Esophagus muscularis mucosa (tissue), 4 donors: ENCODE data around the gene RYR1. TPM values are rescaled to one million over a fixed set of nuclear protein-coding genes. Genes with fewer than 3 reads are reported as not detected.

Source experiments
- DNase-seq: peaks from one replicate; pipeline ENCODE4 v3.0.0-alpha.2; 2017; ENCODE audit errors: extremely low spot score
- H3K27ac ChIP-seq, 4 donors: fragments of 200-600 bp; sonication (generic); replicated peaks in 1 of 4; 1 replicate in 3 of 4; 2 replicates in 1 of 4; pipeline ENCODE4 v1.5.1; 2016 to 2019; ENCODE audit warnings: mild to moderate bottlenecking in 1 of 4
- H3K27me3 ChIP-seq, 4 donors: fragments of 200-600 bp; sonication (generic); one replicate each; pipeline versions ENCODE4 v1.5.1 to v1.6.0; 2016 to 2019
- H3K36me3 ChIP-seq, 4 donors: fragments of 200-600 bp; sonication (generic); one replicate each; pipeline ENCODE4 v1.5.1; 2016 to 2019
- H3K4me1 ChIP-seq, 4 donors: fragments of 200-600 bp; sonication (generic); one replicate each; pipeline ENCODE4 v1.5.1; 2016 to 2019
- H3K4me3 ChIP-seq, 4 donors: fragments of 200-600 bp; sonication (generic); 1 replicate in 2 of 4; 2 replicates in 2 of 4; pipeline ENCODE4 v1.5.1; 2016 to 2019; ENCODE audit warnings: mild to moderate bottlenecking in 4 of 4, moderate library complexity in 1 of 4
- H3K9me3 ChIP-seq, 4 donors: fragments of 200-600 bp; sonication (generic); 1 replicate in 3 of 4; 2 replicates in 1 of 4; pipeline ENCODE4 v1.5.1; 2016 to 2019
- EP300 ChIP-seq: sonication (generic); formaldehyde crosslinking; IDR thresholded peaks from one replicate; pipeline ENCODE4 v1.6.1; 2017; ENCODE audit warnings: antibody characterized with exemption
- POLR2A ChIP-seq: fragments of 450-650 bp; IDR thresholded peaks from one replicate; pipeline ENCODE4 v1.6.1; 2017; ENCODE audit warnings: antibody characterized with exemption, moderate library complexity, mild to moderate bottlenecking, low read depth
- POLR2AphosphoS5 ChIP-seq, 2 donors: sonication (generic); formaldehyde crosslinking; IDR thresholded peaks; one replicate each; pipeline ENCODE4 v1.6.1; 2017; ENCODE audit warnings: antibody characterized with exemption in 2 of 2
- WGBS: methylation state at CpG from one replicate; pipeline ENCODE4 v1.1.5; 2018; 5-methylcytosine and 5-hydroxymethylcytosine counted together
- intact Hi-C: fragments of 100-400 bp; cut with DNase I; formaldehyde crosslinking; loops from one replicate; pipeline ENCODE4 v1.15.1; 2023
- total RNA-seq, 4 donors: library from RNA; depleted of rRNA; stranded (reverse); fragments of >200 nt; gene quantifications; one replicate each; pipeline versions ENCODE4 v1.1.0 to v1.2.1, GENCODE V29; 2016
- TF ChIP-seq, protein P1 (sequence below), 3 experiments: fragments of 200-600 bp in 2 of 3; fragments of 450-650 bp in 1 of 3; sonication (generic) in 2 of 3; IDR thresholded peaks; one replicate each; pipeline ENCODE4 v1.5.1; 2017 to 2019; ENCODE audit warnings: antibody characterized with exemption in 3 of 3, mild to moderate bottlenecking in 2 of 3, moderate library complexity in 1 of 3

RYR1 gene
- total RNA-seq, 4 donors from 2014 or later, result 0.99 to 4.0 (median 2.7) TPM

DNA sequence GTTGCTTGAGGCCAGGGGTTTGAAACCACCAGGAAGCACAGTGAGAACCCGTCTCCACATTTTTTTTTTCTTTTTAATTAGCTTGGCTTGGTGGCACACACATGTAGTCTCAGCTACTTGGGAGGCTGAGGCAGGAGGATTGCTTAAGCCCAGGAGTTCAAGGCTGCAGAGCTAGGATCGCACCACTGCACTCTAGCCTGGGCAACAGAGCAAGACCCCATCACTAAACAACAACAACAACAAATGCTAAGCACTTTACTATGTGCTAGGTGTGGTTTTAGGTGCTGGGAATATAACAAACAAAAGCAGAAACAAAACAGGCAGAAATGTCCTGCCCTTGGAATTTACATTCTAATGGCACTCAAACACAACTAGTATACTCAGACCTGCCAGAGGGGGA, 51.3 kb downstream of the RYR1 start:
- no peaks in the 10 kb centered on the region for H3K9me3 ChIP-seq
- no peak overlapping the region for H3K27ac ChIP-seq
- H3K27me3 ChIP-seq, result peaks cover 0 to 29% (median 0%) of the 10 kb centered on the region in 4 donors
- H3K4me3 ChIP-seq, result no peak overlapping the region
- no peaks in the 10 kb centered on the region for H3K4me1 ChIP-seq
- no peak for DNase-seq
- 69% methylated on average over 2 of the region's 2 CpGs for WGBS
- H3K36me3 ChIP-seq, result no peaks in the 10 kb centered on the region
- intact Hi-C loops, result no loop called here
- TF ChIP-seq POLR2A (no peak), POLR2AphosphoS5 (IDR thresholded peaks at IDR 0.05) (no peak), EP300 (no peak)
- TF ChIP-seq, protein P1, sequence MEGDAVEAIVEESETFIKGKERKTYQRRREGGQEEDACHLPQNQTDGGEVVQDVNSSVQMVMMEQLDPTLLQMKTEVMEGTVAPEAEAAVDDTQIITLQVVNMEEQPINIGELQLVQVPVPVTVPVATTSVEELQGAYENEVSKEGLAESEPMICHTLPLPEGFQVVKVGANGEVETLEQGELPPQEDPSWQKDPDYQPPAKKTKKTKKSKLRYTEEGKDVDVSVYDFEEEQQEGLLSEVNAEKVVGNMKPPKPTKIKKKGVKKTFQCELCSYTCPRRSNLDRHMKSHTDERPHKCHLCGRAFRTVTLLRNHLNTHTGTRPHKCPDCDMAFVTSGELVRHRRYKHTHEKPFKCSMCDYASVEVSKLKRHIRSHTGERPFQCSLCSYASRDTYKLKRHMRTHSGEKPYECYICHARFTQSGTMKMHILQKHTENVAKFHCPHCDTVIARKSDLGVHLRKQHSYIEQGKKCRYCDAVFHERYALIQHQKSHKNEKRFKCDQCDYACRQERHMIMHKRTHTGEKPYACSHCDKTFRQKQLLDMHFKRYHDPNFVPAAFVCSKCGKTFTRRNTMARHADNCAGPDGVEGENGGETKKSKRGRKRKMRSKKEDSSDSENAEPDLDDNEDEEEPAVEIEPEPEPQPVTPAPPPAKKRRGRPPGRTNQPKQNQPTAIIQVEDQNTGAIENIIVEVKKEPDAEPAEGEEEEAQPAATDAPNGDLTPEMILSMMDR (IDR thresholded peaks at IDR 0.05), result no peak

DNA sequence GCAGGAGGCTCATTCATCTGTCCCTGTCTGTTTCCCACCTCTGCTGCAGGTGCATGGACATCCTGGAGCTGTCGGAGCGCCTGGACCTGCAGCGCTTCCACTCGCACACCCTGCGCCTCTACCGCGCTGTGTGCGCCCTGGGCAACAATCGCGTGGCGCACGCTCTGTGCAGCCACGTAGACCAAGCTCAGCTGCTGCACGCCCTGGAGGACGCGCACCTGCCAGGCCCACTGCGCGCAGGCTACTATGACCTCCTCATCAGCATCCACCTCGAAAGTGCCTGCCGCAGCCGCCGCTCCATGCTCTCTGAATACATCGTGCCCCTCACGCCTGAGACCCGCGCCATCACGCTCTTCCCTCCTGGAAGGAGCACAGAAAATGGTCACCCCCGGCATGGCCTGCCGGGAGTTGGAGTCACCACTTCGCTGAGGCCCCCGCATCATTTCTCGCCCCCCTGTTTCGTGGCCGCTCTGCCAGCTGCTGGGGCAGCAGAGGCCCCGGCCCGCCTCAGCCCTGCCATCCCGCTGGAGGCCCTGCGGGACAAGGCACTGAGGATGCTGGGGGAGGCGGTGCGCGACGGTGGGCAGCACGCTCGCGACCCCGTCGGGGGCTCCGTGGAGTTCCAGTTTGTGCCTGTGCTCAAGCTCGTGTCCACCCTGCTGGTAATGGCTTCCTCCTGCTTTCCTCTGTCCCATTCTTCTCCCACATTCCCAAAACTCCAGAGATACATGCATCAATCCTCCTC, 52.2 kb downstream of the RYR1 start:
- Histone ChIP-seq H3K36me3 (no peaks in the 10 kb centered on the region), H3K27me3 (peaks cover 0 to 37% (median 0%) of the 10 kb centered on the region in 4 donors), H3K27ac (no peak overlapping the region), H3K4me1 (no peaks in the 10 kb centered on the region), H3K9me3 (peaks cover 0 to 8% (median 0%) of the 10 kb centered on the region in 4 donors), H3K4me3 (no peak overlapping the region)
- no peak for DNase-seq
- intact Hi-C loops, result no loop called here
- TF ChIP-seq EP300 (no peak), POLR2A (no peak), POLR2AphosphoS5 (IDR thresholded peaks at IDR 0.05) (no peak)
- TF ChIP-seq, protein P1 (IDR thresholded peaks at IDR 0.05), result no peak
- 91% methylated on average over 31 of the region's 49 CpGs for WGBS

DNA sequence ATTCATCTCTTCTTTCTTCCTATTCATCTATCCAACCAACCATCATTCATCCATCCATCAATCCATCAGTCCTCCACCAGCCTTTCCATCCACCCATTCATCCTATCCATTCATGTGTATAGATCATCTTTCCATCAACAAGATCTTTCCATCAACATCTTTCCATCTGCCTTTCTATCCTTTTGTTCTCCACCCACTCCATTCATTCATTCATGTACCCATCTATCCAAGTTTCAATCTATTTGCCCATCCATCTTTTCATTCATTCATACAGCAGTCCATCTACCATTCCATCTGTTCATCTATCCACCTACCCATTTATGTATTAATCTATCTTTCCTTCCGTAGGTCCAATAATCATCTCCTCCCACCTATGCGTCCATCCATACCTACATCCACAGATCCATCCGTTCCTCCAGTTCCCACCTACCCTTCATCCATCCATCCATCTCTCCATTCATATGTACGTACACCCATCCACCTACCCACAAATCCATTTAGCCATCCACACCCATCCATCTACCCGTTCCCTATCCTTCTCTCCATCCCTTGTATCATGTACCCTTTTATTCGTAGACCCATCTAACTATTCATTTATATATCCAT, 53.3 kb downstream of the RYR1 start:
- DNase-seq, result no peak
- peaks cover 0 to 16% (median 0%) of the 10 kb centered on the region in 4 donors for H3K9me3 ChIP-seq
- H3K27me3 ChIP-seq, result peaks cover 0 to 37% (median 0%) of the 10 kb centered on the region in 4 donors
- no peaks in the 10 kb centered on the region for H3K4me1 ChIP-seq
- intact Hi-C loops, result no loop called here
- H3K4me3 ChIP-seq, result no peak overlapping the region
- H3K36me3 ChIP-seq, result no peaks in the 10 kb centered on the region
- TF ChIP-seq, protein P1 (IDR thresholded peaks at IDR 0.05), result no peak
- no peak for TF ChIP-seq POLR2AphosphoS5 (IDR thresholded peaks at IDR 0.05)
- TF ChIP-seq POLR2A, result no peak
- TF ChIP-seq EP300, result no peak
- 94% methylated on average over 6 of the region's 6 CpGs for WGBS
- H3K27ac ChIP-seq, result no peak overlapping the region

DNA sequence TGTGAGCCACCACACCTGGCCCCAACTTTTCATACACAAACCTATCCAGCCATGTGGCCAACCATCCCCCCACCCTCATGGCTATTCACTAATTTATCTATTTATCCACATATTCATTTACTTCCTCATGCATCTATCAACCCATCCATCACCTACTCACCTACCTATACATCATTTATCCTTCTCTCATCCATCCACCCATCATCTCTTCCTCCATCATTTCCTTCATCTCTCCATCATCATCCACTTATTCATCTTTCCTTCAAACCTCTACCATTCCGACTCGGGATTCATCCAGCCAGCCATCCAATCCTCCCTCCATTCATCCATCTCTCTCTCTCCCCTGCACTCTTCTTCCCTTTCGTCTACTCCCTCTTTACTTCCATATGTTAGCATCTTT, 54.6 kb downstream of the RYR1 start:
- Histone ChIP-seq H3K27ac (no peak overlapping the region), H3K4me3 (no peak overlapping the region), H3K27me3 (peaks cover 0 to 32% (median 0%) of the 10 kb centered on the region in 4 donors), H3K9me3 (peaks cover 0 to 16% (median 0%) of the 10 kb centered on the region in 4 donors), H3K4me1 (no peaks in the 10 kb centered on the region), H3K36me3 (no peaks in the 10 kb centered on the region)
- WGBS, result 84% methylated on average over 3 of the region's 3 CpGs
- intact Hi-C loops, result no loop called here
- DNase-seq, result no peak
- TF ChIP-seq EP300 (no peak), POLR2AphosphoS5 (IDR thresholded peaks at IDR 0.05) (no peak), POLR2A (no peak)
- TF ChIP-seq, protein P1 (IDR thresholded peaks at IDR 0.05), result no peak
